ENCODE measurements around the gene LCN2. TPM values are rescaled to one million over a fixed set of nuclear protein-coding genes. Genes with fewer than 3 reads are reported as not detected.

LCN2 gene
- total RNA-seq, 1 experiment from 2014 or later = 1.3 TPM

GRCh38 chr9:128145951-128146351, 3.3 kb upstream of the LCN2 start (continued):
- TF ChIP-seq ESRRA (CRISPR knock-in tag; IDR thresholded peaks at IDR 0.05; ENCODE audit: borderline replicate concordance) (no peak), PRRX2 (CRISPR knock-in tag; IDR thresholded peaks at IDR 0.05) (no peak)
- TF ChIP-seq, protein P1, sequence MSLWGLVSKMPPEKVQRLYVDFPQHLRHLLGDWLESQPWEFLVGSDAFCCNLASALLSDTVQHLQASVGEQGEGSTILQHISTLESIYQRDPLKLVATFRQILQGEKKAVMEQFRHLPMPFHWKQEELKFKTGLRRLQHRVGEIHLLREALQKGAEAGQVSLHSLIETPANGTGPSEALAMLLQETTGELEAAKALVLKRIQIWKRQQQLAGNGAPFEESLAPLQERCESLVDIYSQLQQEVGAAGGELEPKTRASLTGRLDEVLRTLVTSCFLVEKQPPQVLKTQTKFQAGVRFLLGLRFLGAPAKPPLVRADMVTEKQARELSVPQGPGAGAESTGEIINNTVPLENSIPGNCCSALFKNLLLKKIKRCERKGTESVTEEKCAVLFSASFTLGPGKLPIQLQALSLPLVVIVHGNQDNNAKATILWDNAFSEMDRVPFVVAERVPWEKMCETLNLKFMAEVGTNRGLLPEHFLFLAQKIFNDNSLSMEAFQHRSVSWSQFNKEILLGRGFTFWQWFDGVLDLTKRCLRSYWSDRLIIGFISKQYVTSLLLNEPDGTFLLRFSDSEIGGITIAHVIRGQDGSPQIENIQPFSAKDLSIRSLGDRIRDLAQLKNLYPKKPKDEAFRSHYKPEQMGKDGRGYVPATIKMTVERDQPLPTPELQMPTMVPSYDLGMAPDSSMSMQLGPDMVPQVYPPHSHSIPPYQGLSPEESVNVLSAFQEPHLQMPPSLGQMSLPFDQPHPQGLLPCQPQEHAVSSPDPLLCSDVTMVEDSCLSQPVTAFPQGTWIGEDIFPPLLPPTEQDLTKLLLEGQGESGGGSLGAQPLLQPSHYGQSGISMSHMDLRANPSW (CRISPR knock-in tag; conservative IDR thresholded peaks at IDR 0.05; ENCODE audit: low read depth) = no peak
- TF ChIP-seq, protein P2, sequence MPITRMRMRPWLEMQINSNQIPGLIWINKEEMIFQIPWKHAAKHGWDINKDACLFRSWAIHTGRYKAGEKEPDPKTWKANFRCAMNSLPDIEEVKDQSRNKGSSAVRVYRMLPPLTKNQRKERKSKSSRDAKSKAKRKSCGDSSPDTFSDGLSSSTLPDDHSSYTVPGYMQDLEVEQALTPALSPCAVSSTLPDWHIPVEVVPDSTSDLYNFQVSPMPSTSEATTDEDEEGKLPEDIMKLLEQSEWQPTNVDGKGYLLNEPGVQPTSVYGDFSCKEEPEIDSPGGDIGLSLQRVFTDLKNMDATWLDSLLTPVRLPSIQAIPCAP (CRISPR knock-in tag; IDR thresholded peaks at IDR 0.05) = no peak

DNA sequence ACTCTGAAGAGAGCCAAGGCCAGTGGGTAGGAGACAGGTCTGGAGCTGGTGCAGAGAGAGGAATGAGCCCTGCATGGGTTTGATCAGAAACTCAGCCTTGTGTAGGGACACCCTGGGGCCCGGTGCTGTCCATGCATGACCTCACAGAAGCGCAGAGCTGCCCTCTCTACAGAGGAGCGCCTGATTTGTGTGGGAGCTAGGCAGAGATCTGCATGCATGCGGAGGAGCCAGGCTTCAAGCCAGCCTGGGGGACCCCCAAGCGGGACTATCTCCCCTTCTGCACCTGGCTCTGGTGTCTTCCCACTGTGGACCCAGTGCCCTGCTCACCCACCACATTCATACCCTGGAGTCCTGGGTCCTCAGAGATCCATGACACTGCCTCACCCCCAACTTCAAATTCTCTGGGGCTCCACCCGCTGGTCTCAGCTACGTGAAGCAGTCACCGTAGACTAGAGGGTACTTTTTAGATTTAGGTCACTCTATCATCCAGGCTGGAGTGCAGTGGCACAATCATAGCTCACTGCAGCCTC, 2.6 kb upstream of the LCN2 start:
- Mint-ChIP-seq H3K4me1 (peaks cover 12% of the 10 kb centered on the region), H3K27ac (no peak overlapping the region), H3K36me3 (no peaks in the 10 kb centered on the region), H3K9me3 (no peaks in the 10 kb centered on the region), H3K27me3 (ENCODE audit: low read depth) (peaks cover 7% of the 10 kb centered on the region; the same call in 1 of the 2 replicates), H3K4me3 (no peak overlapping the region)
- TF ChIP-seq, protein P3, sequence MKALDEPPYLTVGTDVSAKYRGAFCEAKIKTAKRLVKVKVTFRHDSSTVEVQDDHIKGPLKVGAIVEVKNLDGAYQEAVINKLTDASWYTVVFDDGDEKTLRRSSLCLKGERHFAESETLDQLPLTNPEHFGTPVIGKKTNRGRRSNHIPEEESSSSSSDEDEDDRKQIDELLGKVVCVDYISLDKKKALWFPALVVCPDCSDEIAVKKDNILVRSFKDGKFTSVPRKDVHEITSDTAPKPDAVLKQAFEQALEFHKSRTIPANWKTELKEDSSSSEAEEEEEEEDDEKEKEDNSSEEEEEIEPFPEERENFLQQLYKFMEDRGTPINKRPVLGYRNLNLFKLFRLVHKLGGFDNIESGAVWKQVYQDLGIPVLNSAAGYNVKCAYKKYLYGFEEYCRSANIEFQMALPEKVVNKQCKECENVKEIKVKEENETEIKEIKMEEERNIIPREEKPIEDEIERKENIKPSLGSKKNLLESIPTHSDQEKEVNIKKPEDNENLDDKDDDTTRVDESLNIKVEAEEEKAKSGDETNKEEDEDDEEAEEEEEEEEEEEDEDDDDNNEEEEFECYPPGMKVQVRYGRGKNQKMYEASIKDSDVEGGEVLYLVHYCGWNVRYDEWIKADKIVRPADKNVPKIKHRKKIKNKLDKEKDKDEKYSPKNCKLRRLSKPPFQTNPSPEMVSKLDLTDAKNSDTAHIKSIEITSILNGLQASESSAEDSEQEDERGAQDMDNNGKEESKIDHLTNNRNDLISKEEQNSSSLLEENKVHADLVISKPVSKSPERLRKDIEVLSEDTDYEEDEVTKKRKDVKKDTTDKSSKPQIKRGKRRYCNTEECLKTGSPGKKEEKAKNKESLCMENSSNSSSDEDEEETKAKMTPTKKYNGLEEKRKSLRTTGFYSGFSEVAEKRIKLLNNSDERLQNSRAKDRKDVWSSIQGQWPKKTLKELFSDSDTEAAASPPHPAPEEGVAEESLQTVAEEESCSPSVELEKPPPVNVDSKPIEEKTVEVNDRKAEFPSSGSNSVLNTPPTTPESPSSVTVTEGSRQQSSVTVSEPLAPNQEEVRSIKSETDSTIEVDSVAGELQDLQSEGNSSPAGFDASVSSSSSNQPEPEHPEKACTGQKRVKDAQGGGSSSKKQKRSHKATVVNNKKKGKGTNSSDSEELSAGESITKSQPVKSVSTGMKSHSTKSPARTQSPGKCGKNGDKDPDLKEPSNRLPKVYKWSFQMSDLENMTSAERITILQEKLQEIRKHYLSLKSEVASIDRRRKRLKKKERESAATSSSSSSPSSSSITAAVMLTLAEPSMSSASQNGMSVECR (CRISPR knock-in tag; IDR thresholded peaks at IDR 0.05; ENCODE audit: borderline replicate concordance) = no peak
- no peak for TF ChIP-seq ZNF317 (CRISPR knock-in tag; IDR thresholded peaks at IDR 0.05; ENCODE audit: borderline replicate concordance, low read depth)
- TF ChIP-seq, protein P4, sequence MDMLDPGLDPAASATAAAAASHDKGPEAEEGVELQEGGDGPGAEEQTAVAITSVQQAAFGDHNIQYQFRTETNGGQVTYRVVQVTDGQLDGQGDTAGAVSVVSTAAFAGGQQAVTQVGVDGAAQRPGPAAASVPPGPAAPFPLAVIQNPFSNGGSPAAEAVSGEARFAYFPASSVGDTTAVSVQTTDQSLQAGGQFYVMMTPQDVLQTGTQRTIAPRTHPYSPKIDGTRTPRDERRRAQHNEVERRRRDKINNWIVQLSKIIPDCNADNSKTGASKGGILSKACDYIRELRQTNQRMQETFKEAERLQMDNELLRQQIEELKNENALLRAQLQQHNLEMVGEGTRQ (CRISPR knock-in tag; IDR thresholded peaks at IDR 0.05) = no peak
- TF ChIP-seq IRF2 (CRISPR knock-in tag; IDR thresholded peaks at IDR 0.05; ENCODE audit: borderline replicate concordance, low read depth) = no peak
- no peak for TF ChIP-seq GRHL2 (CRISPR knock-in tag; IDR thresholded peaks at IDR 0.05; ENCODE audit: insufficient replicate concordance, severe bottlenecking)
- no peak for TF ChIP-seq ZNF219 (CRISPR knock-in tag; IDR thresholded peaks at IDR 0.05; ENCODE audit: borderline replicate concordance)
- no peak for TF ChIP-seq MAX (CRISPR knock-in tag; IDR thresholded peaks at IDR 0.05)
- TF ChIP-seq RELA (CRISPR knock-in tag; IDR thresholded peaks at IDR 0.05; ENCODE audit: borderline replicate concordance) = no peak
- TF ChIP-seq, protein P5, sequence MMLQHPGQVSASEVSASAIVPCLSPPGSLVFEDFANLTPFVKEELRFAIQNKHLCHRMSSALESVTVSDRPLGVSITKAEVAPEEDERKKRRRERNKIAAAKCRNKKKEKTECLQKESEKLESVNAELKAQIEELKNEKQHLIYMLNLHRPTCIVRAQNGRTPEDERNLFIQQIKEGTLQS (CRISPR knock-in tag; conservative IDR thresholded peaks at IDR 0.05) = no peak
- TF ChIP-seq, protein P2 (CRISPR knock-in tag; IDR thresholded peaks at IDR 0.05) = no peak
- TF ChIP-seq NFE2L1 (CRISPR knock-in tag; IDR thresholded peaks at IDR 0.05) = no peak
- DNase-seq (ENCODE audit: low spot score) (no peak), ATAC-seq (no peak)
- ChIA-PET CTCF (interaction anchor here (1.1 to 3.3 kb wide), 3 partner anchors 18 to 29 kb away, joined by 3 to 27 read pairs (median 10); no protein-coding TSS in a partner anchor), POLR2A (interaction anchor here (0.6 kb wide), 1 partner anchor 1772 kb away, joined by 4 read pairs; no protein-coding TSS in a partner anchor)

Measured in WTC11 (cell line).